Measurements from ENCODE around the gene UBTD2.
A peak's percentile ranks its signal among the peaks of the same experiment; 100 is the strongest.

Gene UBTD2

GRCh38 chr5:172183881-172184280 lies 99.7 kb downstream of the UBTD2 start:
- no peak overlapping the region for H2AFZ ChIP-seq (ENCODE audit: low read depth, low read length)
- H3K4me3 ChIP-seq (ENCODE audit: low read depth in 1 of 2, low read length in 2 of 2), result no peak overlapping the region
- H3K9me3 ChIP-seq (ENCODE audit: insufficient read depth, low read length, severe bottlenecking), result no peaks in the 10 kb centered on the region
- no peak overlapping the region for H3K4me2 ChIP-seq (ENCODE audit: insufficient read depth, low read length)
- peaks cover 2% of the 10 kb centered on the region for H3K27me3 ChIP-seq (ENCODE audit: insufficient read depth, low read length, poor library complexity)
- H3K36me3 ChIP-seq (ENCODE audit: insufficient read depth, low read length), result peaks cover 5% of the 10 kb centered on the region; the same call in 1 of the 2 replicates
- no peak overlapping the region for H3K9ac ChIP-seq (ENCODE audit: low read depth, low read length)
- peaks cover 32% of the 10 kb centered on the region for H3K4me1 ChIP-seq (ENCODE audit: insufficient read depth, low read length)
- peaks cover 70% of the 10 kb centered on the region for H3K79me2 ChIP-seq (ENCODE audit: insufficient read depth, low read length)
- ATAC-seq (ENCODE audit: insufficient read depth, low read depth) (no peak), DNase-seq (no peak)
- H4K20me1 ChIP-seq (ENCODE audit: insufficient read depth, low read length), result peaks cover 24% of the 10 kb centered on the region
- TF ChIP-seq EZH2 (IDR thresholded peaks at IDR 0.05; ENCODE audit: borderline replicate concordance, low read depth, low read length, severe bottlenecking), result no peak
- TF ChIP-seq, protein P1, sequence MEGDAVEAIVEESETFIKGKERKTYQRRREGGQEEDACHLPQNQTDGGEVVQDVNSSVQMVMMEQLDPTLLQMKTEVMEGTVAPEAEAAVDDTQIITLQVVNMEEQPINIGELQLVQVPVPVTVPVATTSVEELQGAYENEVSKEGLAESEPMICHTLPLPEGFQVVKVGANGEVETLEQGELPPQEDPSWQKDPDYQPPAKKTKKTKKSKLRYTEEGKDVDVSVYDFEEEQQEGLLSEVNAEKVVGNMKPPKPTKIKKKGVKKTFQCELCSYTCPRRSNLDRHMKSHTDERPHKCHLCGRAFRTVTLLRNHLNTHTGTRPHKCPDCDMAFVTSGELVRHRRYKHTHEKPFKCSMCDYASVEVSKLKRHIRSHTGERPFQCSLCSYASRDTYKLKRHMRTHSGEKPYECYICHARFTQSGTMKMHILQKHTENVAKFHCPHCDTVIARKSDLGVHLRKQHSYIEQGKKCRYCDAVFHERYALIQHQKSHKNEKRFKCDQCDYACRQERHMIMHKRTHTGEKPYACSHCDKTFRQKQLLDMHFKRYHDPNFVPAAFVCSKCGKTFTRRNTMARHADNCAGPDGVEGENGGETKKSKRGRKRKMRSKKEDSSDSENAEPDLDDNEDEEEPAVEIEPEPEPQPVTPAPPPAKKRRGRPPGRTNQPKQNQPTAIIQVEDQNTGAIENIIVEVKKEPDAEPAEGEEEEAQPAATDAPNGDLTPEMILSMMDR (IDR thresholded peaks at IDR 0.05; ENCODE audit: borderline replicate concordance, extremely low read depth, low read length, poor library complexity, severe bottlenecking), result no peak
- H3K27ac ChIP-seq (ENCODE audit: low read length), result 0 out of 2 replicates have a peak overlapping the region, but pooled peaks have one; percentile 30

DNA sequence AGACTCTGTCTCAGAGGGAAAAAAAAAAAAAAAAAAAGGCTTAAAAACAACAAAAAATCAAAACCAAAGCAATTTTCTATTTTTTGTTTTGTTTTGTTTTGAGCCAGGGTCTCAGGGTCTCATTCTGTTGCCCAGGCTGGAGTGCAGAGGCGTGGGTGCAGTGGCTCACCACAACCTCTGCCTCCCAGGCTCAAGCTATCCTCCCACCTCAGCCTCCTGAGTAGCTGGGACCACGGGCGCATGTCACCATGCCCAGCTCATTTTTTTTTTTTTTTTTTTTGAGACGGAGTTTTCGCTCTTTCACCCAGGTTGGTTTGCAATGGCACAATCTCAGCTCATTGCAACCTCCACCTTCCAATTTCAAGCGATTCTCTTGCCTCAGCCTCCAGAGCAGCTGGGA lies 101.3 kb downstream of the UBTD2 start:
- H3K4me3 ChIP-seq (ENCODE audit: low read depth in 1 of 2, low read length in 2 of 2), result no peak overlapping the region
- no peak for ATAC-seq (ENCODE audit: insufficient read depth, low read depth)

GRCh38 chr5:172180936-172181335 lies 102.6 kb downstream of the UBTD2 start:
- ATAC-seq (ENCODE audit: insufficient read depth, low read depth) (no peak), DNase-seq (no peak)
- TF ChIP-seq EZH2 (IDR thresholded peaks at IDR 0.05; ENCODE audit: borderline replicate concordance, low read depth, low read length, severe bottlenecking), result no peak
- TF ChIP-seq, protein P1 (IDR thresholded peaks at IDR 0.05; ENCODE audit: borderline replicate concordance, extremely low read depth, low read length, poor library complexity, severe bottlenecking), result no peak
- H4K20me1 ChIP-seq (ENCODE audit: insufficient read depth, low read length), result peaks cover 15% of the 10 kb centered on the region
- no peak overlapping the region for H3K9ac ChIP-seq (ENCODE audit: low read depth, low read length)
- H3K4me3 ChIP-seq (ENCODE audit: low read depth in 1 of 2, low read length in 2 of 2), result no peak overlapping the region
- H3K4me2 ChIP-seq (ENCODE audit: insufficient read depth, low read length), result no peak overlapping the region
- no peak overlapping the region for H2AFZ ChIP-seq (ENCODE audit: low read depth, low read length)
- H3K36me3 ChIP-seq (ENCODE audit: insufficient read depth, low read length), result peaks cover 2% of the 10 kb centered on the region; the same call in 1 of the 2 replicates
- no peak overlapping the region for H3K27ac ChIP-seq (ENCODE audit: low read length)
- no peaks in the 10 kb centered on the region for H3K9me3 ChIP-seq (ENCODE audit: insufficient read depth, low read length, severe bottlenecking)
- H3K27me3 ChIP-seq (ENCODE audit: insufficient read depth, low read length, poor library complexity), result no peaks in the 10 kb centered on the region
- peaks cover 20% of the 10 kb centered on the region for H3K4me1 ChIP-seq (ENCODE audit: insufficient read depth, low read length)
- peaks cover 74% of the 10 kb centered on the region for H3K79me2 ChIP-seq (ENCODE audit: insufficient read depth, low read length)

More for the DNA sequence above, 101.3 kb downstream of the UBTD2 start:
- Histone ChIP-seq H4K20me1 (ENCODE audit: insufficient read depth, low read length) (peaks cover 22% of the 10 kb centered on the region), H3K9ac (ENCODE audit: low read depth, low read length) (no peak overlapping the region), H3K4me1 (ENCODE audit: insufficient read depth, low read length) (peaks cover 24% of the 10 kb centered on the region), H2AFZ (ENCODE audit: low read depth, low read length) (no peak overlapping the region), H3K4me2 (ENCODE audit: insufficient read depth, low read length) (no peak overlapping the region), H3K79me2 (ENCODE audit: insufficient read depth, low read length) (peaks cover 75% of the 10 kb centered on the region), H3K27ac (ENCODE audit: low read length) (no peak overlapping the region), H3K9me3 (ENCODE audit: insufficient read depth, low read length, severe bottlenecking) (no peaks in the 10 kb centered on the region), H3K27me3 (ENCODE audit: insufficient read depth, low read length, poor library complexity) (no peaks in the 10 kb centered on the region), H3K36me3 (ENCODE audit: insufficient read depth, low read length) (peaks cover 2% of the 10 kb centered on the region; the same call in 1 of the 2 replicates)
- no peak for DNase-seq
- TF ChIP-seq EZH2 (IDR thresholded peaks at IDR 0.05; ENCODE audit: borderline replicate concordance, low read depth, low read length, severe bottlenecking), result no peak
- TF ChIP-seq, protein P1 (IDR thresholded peaks at IDR 0.05; ENCODE audit: borderline replicate concordance, extremely low read depth, low read length, poor library complexity, severe bottlenecking), result no peak
